ENCODE measurements around the gene KRI1.
A peak's percentile ranks its signal among the peaks of the same experiment; 100 is the strongest.

The KRI1 gene

DNA sequence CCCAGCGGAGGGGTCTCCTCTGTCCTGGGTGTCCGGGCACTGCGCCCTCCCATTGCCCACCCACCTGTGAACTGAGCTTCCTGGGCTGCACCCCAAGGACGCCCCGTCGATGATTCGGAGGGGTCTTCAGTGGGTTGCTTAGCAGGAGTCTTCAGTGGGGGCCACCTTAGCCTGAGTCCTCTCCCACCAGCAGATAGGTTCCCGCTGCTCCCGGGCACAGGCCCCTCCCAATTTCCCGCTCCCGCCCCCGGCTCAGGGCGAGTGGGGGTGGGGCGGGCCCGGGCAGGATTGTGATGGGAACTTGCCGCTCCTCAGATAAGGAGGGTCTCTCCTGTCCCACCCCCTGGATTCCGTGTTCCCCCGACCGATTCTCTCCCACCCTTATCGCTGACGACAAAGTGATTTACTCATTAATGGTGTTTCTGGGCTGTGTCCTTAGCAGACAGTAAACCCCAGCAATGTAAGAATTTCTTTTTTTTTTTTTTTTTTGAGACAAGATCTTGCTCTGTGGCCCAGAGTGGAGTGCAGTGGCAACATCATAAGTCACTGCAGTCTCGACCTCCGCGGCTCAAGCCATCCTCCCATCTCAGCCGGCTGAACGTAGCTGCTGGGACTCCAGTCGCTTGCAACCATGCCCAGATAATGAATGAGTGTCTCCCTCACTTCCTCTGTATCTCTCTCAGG is 47.9 kb downstream of the KRI1 start:
- DNase-seq = no peak

- peak; percentile 32 for DNase-seq
Measured at GRCh38 chr19:10517361-10517759, 48.5 kb downstream of the KRI1 start, which contains the start of gene S1PR5. Gene S1PR5 (minus strand): TSS chr19:10517447. CDS start chr19:10515011, 2,436 bp downstream.

DNA sequence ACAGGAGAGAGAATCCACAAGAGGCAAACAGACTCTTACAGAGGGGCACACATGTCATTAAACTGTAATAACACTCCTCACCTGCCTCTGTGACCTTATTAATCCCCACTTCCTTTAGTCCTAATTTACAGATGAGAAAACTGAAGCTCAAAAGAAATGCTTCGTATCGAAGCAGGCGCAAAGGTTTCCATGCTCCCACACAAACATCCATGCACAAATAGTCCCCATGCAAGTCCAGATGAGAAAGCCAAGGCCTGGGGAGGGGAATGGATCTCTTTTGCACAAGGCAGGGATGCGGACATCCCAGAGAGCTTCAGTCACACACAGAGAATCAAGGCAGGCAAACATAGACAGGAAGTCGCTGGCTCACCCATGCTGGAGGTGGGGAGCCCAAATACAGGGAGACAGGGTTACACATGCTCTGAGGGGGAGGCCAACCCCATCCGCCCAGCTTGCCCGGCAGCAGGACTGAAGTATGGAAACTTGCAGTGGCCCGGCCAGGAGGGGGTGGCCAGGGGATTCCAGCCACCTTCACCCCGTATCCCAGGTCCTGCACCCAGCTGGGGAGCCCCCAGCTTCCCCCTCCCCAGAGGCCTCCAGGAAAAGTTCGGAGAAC is 49.0 kb downstream of the KRI1 start:
- no peak for DNase-seq

DNA sequence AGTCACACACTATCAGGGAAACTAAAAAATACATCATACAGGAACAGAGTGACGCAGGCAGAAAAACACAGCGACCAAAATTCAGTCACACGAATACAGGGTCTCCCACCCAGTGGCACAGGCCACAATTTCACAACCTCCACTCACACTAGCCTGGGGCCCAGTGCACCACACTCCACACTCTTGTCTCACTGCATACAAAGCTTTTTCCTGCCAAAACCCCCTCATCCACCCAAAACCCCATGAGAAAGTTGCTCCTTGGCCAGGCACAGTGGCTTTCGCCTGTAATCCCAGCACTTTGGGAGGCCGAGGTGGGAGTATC is 49.8 kb downstream of the KRI1 start:
- no peak for DNase-seq

GRCh38 chr19:10514211-10515145 is 51.3 kb downstream of the KRI1 start:
- no peak for DNase-seq

DNA sequence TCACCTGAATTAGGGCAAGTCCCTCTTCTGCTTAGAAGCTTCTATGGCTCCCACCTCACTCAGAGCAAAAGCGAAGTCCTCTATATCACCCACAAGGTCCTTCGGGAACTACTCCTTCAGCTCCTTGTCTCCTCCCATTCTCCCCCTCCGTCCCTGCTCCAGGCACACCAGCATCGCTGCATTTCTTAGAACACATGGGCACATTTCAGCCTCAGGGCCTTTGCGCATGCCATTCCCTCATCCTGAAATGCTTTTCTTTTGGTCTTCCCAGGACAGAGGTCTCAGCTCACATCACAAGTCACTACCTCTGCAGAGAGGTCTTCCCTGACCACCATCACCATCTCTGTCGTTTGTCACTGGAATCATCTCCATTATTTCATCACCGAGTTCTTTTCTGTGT is 52.6 kb downstream of the KRI1 start:
- no peak for DNase-seq

DNA sequence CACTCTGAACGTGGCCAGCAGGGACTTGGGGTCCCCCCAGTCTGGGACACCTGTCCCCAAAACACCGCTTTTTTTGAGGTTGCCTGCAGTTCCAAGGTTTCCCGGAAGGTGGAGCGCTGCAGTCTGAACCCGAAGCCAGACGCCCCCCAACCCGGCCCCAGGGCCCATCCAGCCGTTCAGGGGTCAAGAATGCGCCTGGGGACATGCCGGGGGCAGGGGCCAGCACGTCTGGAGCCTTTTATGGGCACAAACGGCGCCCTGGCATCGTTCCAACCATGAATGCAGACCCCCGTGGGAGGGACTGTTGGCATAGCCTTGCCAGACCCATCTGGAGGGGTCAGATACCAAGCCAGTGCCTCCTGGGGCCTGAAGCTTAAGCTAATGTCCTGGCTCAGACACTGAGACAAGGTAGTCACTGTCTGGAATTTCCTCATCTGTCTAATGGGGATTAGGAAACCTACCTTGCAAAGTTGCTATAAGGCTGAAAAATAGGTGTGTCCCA is 55.5 kb downstream of the KRI1 start:
- peak; percentile 39 for DNase-seq

- DNase-seq = no peak
Measured at GRCh38 chr19:10508707-10509106, 57.1 kb downstream of the KRI1 start.

- DNase-seq = no peak
Measured at GRCh38 chr19:10508036-10508435, 57.8 kb downstream of the KRI1 start.

DNA sequence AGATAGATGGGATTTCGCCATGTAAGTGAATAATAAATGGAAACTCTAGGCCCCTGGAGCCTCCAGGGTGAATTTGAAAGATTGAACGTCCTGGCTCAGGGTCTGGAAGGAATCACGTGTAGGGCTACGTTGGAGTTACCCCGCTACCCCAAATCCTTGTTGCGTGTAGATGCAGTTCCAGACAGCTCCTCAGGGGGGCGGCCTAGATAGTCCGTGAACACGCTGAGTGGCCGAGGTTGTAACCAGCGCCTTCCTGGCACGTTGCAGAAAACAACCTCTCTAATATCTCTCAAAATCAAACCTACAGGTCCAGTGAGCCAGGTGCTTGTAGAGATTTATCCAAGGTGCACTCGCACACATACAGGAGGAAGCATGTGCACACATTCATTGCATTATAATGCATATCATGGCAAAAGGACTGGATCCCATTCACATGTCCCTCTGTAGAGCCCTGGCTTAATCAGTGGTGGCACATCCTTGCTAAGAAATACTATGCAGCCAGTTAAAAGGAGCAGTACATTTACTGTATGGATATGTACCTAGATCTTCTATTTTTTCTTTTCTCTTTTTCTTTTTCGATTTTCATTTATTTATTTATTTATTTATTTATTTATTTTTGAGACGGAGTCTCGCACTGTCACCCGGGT is 60.1 kb downstream of the KRI1 start:
- DNase-seq = peak; percentile 81

Measured in RPMI8226 (cell line).